ENCODE data around the gene ATF7IP2.
"Not testable (repeated sequence)": the region's sequence is repeated elsewhere in the genome, so short reads cannot be mapped to it uniquely, and the experiment has no call there.

DNA sequence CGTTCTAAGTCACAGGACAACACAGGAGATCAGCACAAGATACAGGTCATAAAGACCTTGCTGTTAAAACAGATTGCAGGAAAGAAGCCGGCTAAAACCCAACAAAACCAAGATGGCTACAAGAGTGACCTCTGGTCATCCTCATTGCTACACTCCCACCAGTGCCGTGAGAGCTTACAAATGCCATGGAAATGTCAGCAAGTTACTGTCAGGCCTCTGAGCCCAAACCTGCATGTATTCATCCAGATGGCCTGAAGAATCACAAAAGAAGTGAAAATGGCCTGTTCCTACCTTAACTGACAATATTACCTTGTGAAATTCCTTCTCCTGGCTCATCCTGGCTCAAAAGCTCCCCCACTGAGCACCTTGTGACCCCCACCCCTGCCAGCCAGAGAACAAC lies 119.4 kb downstream of the ATF7IP2 start:
- not testable (repeated sequence) for TF ChIP-seq SP1 (IDR thresholded peaks at IDR 0.05; ENCODE audit: low read depth)
- TF ChIP-seq, protein P1, sequence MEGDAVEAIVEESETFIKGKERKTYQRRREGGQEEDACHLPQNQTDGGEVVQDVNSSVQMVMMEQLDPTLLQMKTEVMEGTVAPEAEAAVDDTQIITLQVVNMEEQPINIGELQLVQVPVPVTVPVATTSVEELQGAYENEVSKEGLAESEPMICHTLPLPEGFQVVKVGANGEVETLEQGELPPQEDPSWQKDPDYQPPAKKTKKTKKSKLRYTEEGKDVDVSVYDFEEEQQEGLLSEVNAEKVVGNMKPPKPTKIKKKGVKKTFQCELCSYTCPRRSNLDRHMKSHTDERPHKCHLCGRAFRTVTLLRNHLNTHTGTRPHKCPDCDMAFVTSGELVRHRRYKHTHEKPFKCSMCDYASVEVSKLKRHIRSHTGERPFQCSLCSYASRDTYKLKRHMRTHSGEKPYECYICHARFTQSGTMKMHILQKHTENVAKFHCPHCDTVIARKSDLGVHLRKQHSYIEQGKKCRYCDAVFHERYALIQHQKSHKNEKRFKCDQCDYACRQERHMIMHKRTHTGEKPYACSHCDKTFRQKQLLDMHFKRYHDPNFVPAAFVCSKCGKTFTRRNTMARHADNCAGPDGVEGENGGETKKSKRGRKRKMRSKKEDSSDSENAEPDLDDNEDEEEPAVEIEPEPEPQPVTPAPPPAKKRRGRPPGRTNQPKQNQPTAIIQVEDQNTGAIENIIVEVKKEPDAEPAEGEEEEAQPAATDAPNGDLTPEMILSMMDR (IDR thresholded peaks at IDR 0.05 in 2 of 3, conservative IDR thresholded peaks at IDR 0.05 in 1 of 3; ENCODE audit: borderline replicate concordance in 1 of 3, insufficient read depth in 1 of 3, low read depth in 2 of 3, low read length in 2 of 3), result not testable (repeated sequence)
